K562 (cell line): ENCODE measurements around the gene JMJD1C. TPM values are rescaled to one million over a fixed set of nuclear protein-coding genes. Genes with fewer than 3 reads are reported as not detected.
A peak's percentile ranks its signal among the peaks of the same experiment; 100 is the strongest.

Experiments used
- ARNT ChIP-seq, 2 experiments: fragments of 450-650 bp; IDR thresholded peaks; 2 replicates each; pipeline ENCODE4 v1.6.1; 2016; ENCODE audit warnings: mild to moderate bottlenecking in 1 of 2
- CCNT2 ChIP-seq: IDR thresholded peaks from 2 replicates; pipeline ENCODE4 v1.6.1; 2011; ENCODE audit warnings: borderline replicate concordance, low read depth, mild to moderate bottlenecking, moderate library complexity, mixed read lengths, low read length; ENCODE audit not compliant: insufficient read length; ENCODE audit errors: extremely low read depth
- CHD2 ChIP-seq: IDR thresholded peaks from 2 replicates; pipeline ENCODE4 v1.6.1; 2011; ENCODE audit warnings: low read depth, low read length
- DMBX1 ChIP-seq: fragments of 250-450 bp; sonication (Bioruptor Pico); IDR thresholded peaks from 2 replicates; pipeline ENCODE4 v1.8.0; 2022; ENCODE audit warnings: inconsistent platforms, mild to moderate bottlenecking, moderate library complexity, borderline replicate concordance
- ETS1 ChIP-seq: conservative IDR thresholded peaks from 2 replicates; pipeline ENCODE4 v1.6.1; 2011; ENCODE audit warnings: low read depth, mild to moderate bottlenecking, low read length; ENCODE audit not compliant: control insufficient read depth
- ETV5 ChIP-seq: sonication (generic); formaldehyde crosslinking; IDR thresholded peaks from 2 replicates; pipeline ENCODE4 v1.4.0; 2020; ENCODE audit warnings: low read depth, mild to moderate bottlenecking, missing genetic modification reagents
- FUS ChIP-seq: fragments of 200-400 bp; formaldehyde crosslinking; optimal IDR thresholded peaks from 2 replicates; pipeline ENCODE3; 2017; ENCODE audit warnings: low read depth, low read length
- MTA2 ChIP-seq: fragments of 450-650 bp; IDR thresholded peaks from 2 replicates; pipeline ENCODE4 v1.6.1; 2016; ENCODE audit warnings: low read depth
- MYC ChIP-seq, 2 experiments: fragments of 250-450 bp in 1 of 2; sonication (Bioruptor Pico) in 1 of 2; IDR thresholded peaks; 2 replicates each; pipeline versions ENCODE4 v1.5.1 to v1.6.1; 2012 to 2021; ENCODE audit warnings: low read depth in 2 of 2, borderline replicate concordance in 1 of 2, improper control_type of control experiment in 1 of 2, low read length in 1 of 2, mild to moderate bottlenecking in 1 of 2, moderate library complexity in 1 of 2
- NEUROD1 ChIP-seq: fragments of 150-350 bp; IDR thresholded peaks from 2 replicates; pipeline ENCODE4 v1.6.1; 2014; ENCODE audit warnings: borderline replicate concordance, low read length, low read depth; ENCODE audit not compliant: partially characterized antibody
- POLR2G ChIP-seq: fragments of 200-400 bp; formaldehyde crosslinking; IDR thresholded peaks from 2 replicates; pipeline ENCODE4 v1.6.1; 2017; ENCODE audit warnings: low read depth, mild to moderate bottlenecking, antibody characterized with exemption, low read length, moderate library complexity
- PURB ChIP-seq: sonication (generic); formaldehyde crosslinking; IDR thresholded peaks from 2 replicates; pipeline ENCODE4 v1.9.0; 2021; ENCODE audit warnings: low read depth, mild to moderate bottlenecking, missing genetic modification reagents
- RBM34 ChIP-seq: fragments of 200-400 bp; formaldehyde crosslinking; IDR thresholded peaks from 2 replicates; pipeline ENCODE4 v1.6.1; 2018; ENCODE audit warnings: low read length, borderline replicate concordance; ENCODE audit not compliant: insufficient read depth
- TEAD2 ChIP-seq: fragments of 450-650 bp; IDR thresholded peaks from 2 replicates; pipeline ENCODE4 v1.6.1; 2016; ENCODE audit warnings: missing genetic modification characterization, control low read depth, missing compliant biosample characterization
- TRIM24 ChIP-seq, 2 experiments: fragments of 450-650 bp; IDR thresholded peaks; 2 replicates each; pipeline ENCODE4 v1.6.1; 2016
- ZBTB12 ChIP-seq: fragments of 250-450 bp; sonication (Bioruptor Pico); IDR thresholded peaks from 2 replicates; pipeline ENCODE4 v1.4.0; 2020
- ZNF311 ChIP-seq: fragments of 250-450 bp; sonication (Bioruptor Pico); IDR thresholded peaks from 2 replicates; pipeline ENCODE4 v1.4.0; 2020; ENCODE audit warnings: mild to moderate bottlenecking, moderate library complexity
- ZNF717 ChIP-seq: fragments of 250-450 bp; sonication (Bioruptor Pico); IDR thresholded peaks from 2 replicates; pipeline ENCODE4 v1.5.0; 2021
- polyA plus RNA-seq, 8 experiments: library from polyadenylated mRNA; depleted of rRNA in 4 of 8; stranded (reverse) in 5 of 8; unstranded in 3 of 8; fragments of >200 nt; fragmentation: Nextera tagmentation in 2 of 8; fragmentation: Illumina TruSeq in 1 of 8; extraction: Ambion mirVana in 2 of 8; extraction: Trizol in 1 of 8; gene quantifications; 2 replicates each; pipeline versions ENCODE4 v1.2.1 to v1.2.3, GENCODE V29; 2011 to 2014; ENCODE audit warnings: inconsistent platforms in 1 of 8, missing spikeins in 1 of 8
- total RNA-seq, 7 experiments: library from RNA; depleted of rRNA in 6 of 7; stranded (reverse); fragments of >200 nt in 6 of 7; fragmentation: Illumina TruSeq in 2 of 7; extraction: Trizol in 2 of 7; gene quantifications; 2 replicates each; pipeline versions ENCODE4 v1.2.1 to v1.2.3, GENCODE V29; 2011 to 2021; ENCODE audit warnings: low replicate concordance in 1 of 7
- TF ChIP-seq, protein P1 (sequence below): fragments of 450-650 bp; IDR thresholded peaks from 2 replicates; pipeline ENCODE4 v1.6.1; 2016; ENCODE audit warnings: mild to moderate bottlenecking
- TF ChIP-seq, protein P2 (sequence below): fragments of 450-650 bp; conservative IDR thresholded peaks from 2 replicates; pipeline ENCODE4 v1.6.1; 2016; ENCODE audit warnings: missing genetic modification characterization, low read depth, mild to moderate bottlenecking, missing compliant biosample characterization, moderate library complexity

The JMJD1C gene
- total and polyA plus RNA-seq, 9 of the 15 experiments (the other 6 are each of a cell fraction or from before 2014, with no cell fraction given) = 25.3 to 68.0 (median 47.2) TPM

GRCh38 chr10:63133056-63133820 is 332.5 kb downstream of the JMJD1C start, which contains the start of gene NRBF2 (continued):
- TF ChIP-seq, protein P1, sequence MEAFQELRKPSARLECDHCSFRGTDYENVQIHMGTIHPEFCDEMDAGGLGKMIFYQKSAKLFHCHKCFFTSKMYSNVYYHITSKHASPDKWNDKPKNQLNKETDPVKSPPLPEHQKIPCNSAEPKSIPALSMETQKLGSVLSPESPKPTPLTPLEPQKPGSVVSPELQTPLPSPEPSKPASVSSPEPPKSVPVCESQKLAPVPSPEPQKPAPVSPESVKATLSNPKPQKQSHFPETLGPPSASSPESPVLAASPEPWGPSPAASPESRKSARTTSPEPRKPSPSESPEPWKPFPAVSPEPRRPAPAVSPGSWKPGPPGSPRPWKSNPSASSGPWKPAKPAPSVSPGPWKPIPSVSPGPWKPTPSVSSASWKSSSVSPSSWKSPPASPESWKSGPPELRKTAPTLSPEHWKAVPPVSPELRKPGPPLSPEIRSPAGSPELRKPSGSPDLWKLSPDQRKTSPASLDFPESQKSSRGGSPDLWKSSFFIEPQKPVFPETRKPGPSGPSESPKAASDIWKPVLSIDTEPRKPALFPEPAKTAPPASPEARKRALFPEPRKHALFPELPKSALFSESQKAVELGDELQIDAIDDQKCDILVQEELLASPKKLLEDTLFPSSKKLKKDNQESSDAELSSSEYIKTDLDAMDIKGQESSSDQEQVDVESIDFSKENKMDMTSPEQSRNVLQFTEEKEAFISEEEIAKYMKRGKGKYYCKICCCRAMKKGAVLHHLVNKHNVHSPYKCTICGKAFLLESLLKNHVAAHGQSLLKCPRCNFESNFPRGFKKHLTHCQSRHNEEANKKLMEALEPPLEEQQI = no peak
- TF ChIP-seq RBM34 (no peak), ETS1 (peak; percentile 87), ZBTB12 (peak; percentile 89), FUS (no peak), ZNF717 (CRISPR knock-in tag) (no peak), TRIM24 (IDR thresholded peaks at IDR 0.05) (no peak; a peak in 1 of 4 replicates), PURB (CRISPR knock-in tag) (no peak), DMBX1 (CRISPR knock-in tag) (0 out of 2 replicates have a peak, but pooled peaks have one; percentile 72), ETV5 (CRISPR knock-in tag) (no peak), MYC (IDR thresholded peaks at IDR 0.05; ENCODE audit: low read depth, low read length) (peak; percentile 82), MYC (CRISPR knock-in tag; IDR thresholded peaks at IDR 0.05; ENCODE audit: borderline replicate concordance, low read depth) (peak; percentile 41; the same call in 1 of the 2 replicates), CHD2 (peak; percentile 99), ARNT (IDR thresholded peaks at IDR 0.05) (0 out of 4 replicates have a peak, but pooled peaks of 1 of the 2 experiments have one; percentile 29), CCNT2 (peak; percentile 85), MTA2 (no peak), POLR2G (peak; percentile 100), ZNF311 (CRISPR knock-in tag) (no peak), NEUROD1 (peak; percentile 48), TEAD2 (tag) (no peak)
- TF ChIP-seq, protein P2, sequence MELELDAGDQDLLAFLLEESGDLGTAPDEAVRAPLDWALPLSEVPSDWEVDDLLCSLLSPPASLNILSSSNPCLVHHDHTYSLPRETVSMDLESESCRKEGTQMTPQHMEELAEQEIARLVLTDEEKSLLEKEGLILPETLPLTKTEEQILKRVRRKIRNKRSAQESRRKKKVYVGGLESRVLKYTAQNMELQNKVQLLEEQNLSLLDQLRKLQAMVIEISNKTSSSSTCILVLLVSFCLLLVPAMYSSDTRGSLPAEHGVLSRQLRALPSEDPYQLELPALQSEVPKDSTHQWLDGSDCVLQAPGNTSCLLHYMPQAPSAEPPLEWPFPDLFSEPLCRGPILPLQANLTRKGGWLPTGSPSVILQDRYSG (tag) = no peak
